T-helper 2 cell treated with Interferon-gamma antibody and Interleukin-4, amounts not matched to agents 100 ng/mL and 5 ng/mL, for 36 hours (primary cell): Measurements from ENCODE around the gene GRID1. TPM values are rescaled to one million over a fixed set of nuclear protein-coding genes. Genes with fewer than 3 reads are reported as not detected.

Experiments
- intact Hi-C: fragments of 100-400 bp; cut with micrococcal nuclease; formaldehyde crosslinking; loops from one replicate; pipeline ENCODE4 v1.15.1; 2023
- total RNA-seq: library from RNA; stranded (reverse); gene quantifications from 2 replicates; pipeline ENCODE4 v1.2.3, GENCODE V29; 2022

Gene GRID1
- total RNA-seq, 1 donor from 2014 or later = not detected

- intact Hi-C loops = no loop called here
Measured at GRCh38 chr10:86294346-86295265, 72.0 kb downstream of the GRID1 start.

- intact Hi-C loops = no loop called here
Measured at GRCh38 chr10:86293396-86293791, 73.2 kb downstream of the GRID1 start.

GRCh38 chr10:86292462-86293395 lies 73.9 kb downstream of the GRID1 start:
- intact Hi-C loops = no loop called here

GRCh38 chr10:86291616-86292340 lies 74.8 kb downstream of the GRID1 start:
- intact Hi-C loops = no loop called here

- intact Hi-C loops = no loop called here
Measured at GRCh38 chr10:86290933-86291615, 75.5 kb downstream of the GRID1 start.

- intact Hi-C loops = no loop called here
Measured at GRCh38 chr10:86289577-86289868, 77.1 kb downstream of the GRID1 start.

- intact Hi-C loops = no loop called here
Measured at GRCh38 chr10:86288695-86289576, 77.7 kb downstream of the GRID1 start.

GRCh38 chr10:86287966-86288579 lies 78.5 kb downstream of the GRID1 start:
- intact Hi-C loops = no loop called here

GRCh38 chr10:86287110-86287793 lies 79.3 kb downstream of the GRID1 start:
- intact Hi-C loops = no loop called here

- intact Hi-C loops = no loop called here
Measured at GRCh38 chr10:86286236-86287109, 80.1 kb downstream of the GRID1 start.

- intact Hi-C loops = no loop called here
Measured at GRCh38 chr10:86285136-86285790, 81.3 kb downstream of the GRID1 start.

- intact Hi-C loops = no loop called here
Measured at GRCh38 chr10:86284355-86285105, 82.1 kb downstream of the GRID1 start.

GRCh38 chr10:86283466-86284287 lies 82.9 kb downstream of the GRID1 start:
- intact Hi-C loops = no loop called here

GRCh38 chr10:86282664-86283465 lies 83.7 kb downstream of the GRID1 start:
- intact Hi-C loops = no loop called here

- intact Hi-C loops = no loop called here
Measured at GRCh38 chr10:86281396-86281795, 85.2 kb downstream of the GRID1 start.
